PFSK-1 (cell line): ENCODE data around the gene POGLUT2.

Experiments
- FOXP2 ChIP-seq: optimal IDR thresholded peaks from 2 replicates; pipeline ENCODE3; 2011; ENCODE audit warnings: borderline replicate concordance, control low read depth, inconsistent platforms; ENCODE audit not compliant: insufficient read depth; ENCODE audit errors: extremely low read length, extremely low read depth
- POLR2AphosphoS5 ChIP-seq: IDR thresholded peaks from 2 replicates; pipeline ENCODE4 v1.6.1; 2012; ENCODE audit warnings: low read depth, mild to moderate bottlenecking, control low read depth, low read length, moderate library complexity
- TAF1 ChIP-seq: IDR thresholded peaks from 2 replicates; pipeline ENCODE4 v1.6.1; 2012; ENCODE audit warnings: low read length, control low read depth, borderline replicate concordance; ENCODE audit not compliant: insufficient read depth

- no peak for TF ChIP-seq FOXP2
- no peak for TF ChIP-seq POLR2AphosphoS5
- no peak for TF ChIP-seq TAF1
These were observed 19.1 kb upstream of the POGLUT2 start for GRCh38 chr13:102817907-102818306.
